Psoas muscle (tissue), 8 donors: ENCODE results near the gene MAPK8. TPM values are rescaled to one million over a fixed set of nuclear protein-coding genes. Genes with fewer than 3 reads are reported as not detected.

Experiments used
- ATAC-seq, 4 donors: fragments of 200-7000 bp; cut with Tn5 transposase; one replicate each; pipeline ENCODE4 v1.9.1; 2020; ENCODE audit warnings: moderate library complexity in 3 of 4, mild to moderate bottlenecking in 2 of 4
- DNase-seq, 2 donors: peaks; one replicate each; pipeline ENCODE4 v3.0.0-alpha.2; 2020
- H3K27ac ChIP-seq: fragments of 200-600 bp; one replicate; pipeline ENCODE4 v1.8.0; 2022
- H3K27me3 ChIP-seq, 3 donors: fragments of 200-600 bp in 1 of 3; one replicate each; pipeline versions ENCODE4 v1.6.1 to v1.8.0; 2013 to 2022; ENCODE audit warnings: low read length in 2 of 3, mild to moderate bottlenecking in 2 of 3, moderate library complexity in 1 of 3; ENCODE audit not compliant: insufficient read depth in 3 of 3
- H3K36me3 ChIP-seq, 2 donors: fragments of 200-600 bp in 1 of 2; one replicate each; pipeline versions ENCODE4 v1.6.1 to v1.8.0; 2013 to 2022; ENCODE audit warnings: low read depth in 1 of 2, mild to moderate bottlenecking in 1 of 2, moderate library complexity in 1 of 2; ENCODE audit not compliant: insufficient read depth in 1 of 2
- H3K4me1 ChIP-seq: fragments of 200-600 bp; one replicate; pipeline ENCODE4 v1.8.0; 2022
- H3K4me3 ChIP-seq: fragments of 200-600 bp; one replicate; pipeline ENCODE4 v1.8.0; 2022; ENCODE audit warnings: mild to moderate bottlenecking
- H3K9me3 ChIP-seq: fragments of 200-600 bp; one replicate; pipeline ENCODE4 v1.8.0; 2022
- CTCF ChIP-seq: fragments of 200-600 bp; IDR thresholded peaks from one replicate; pipeline ENCODE4 v1.8.0; 2022; ENCODE audit warnings: antibody characterized with exemption
- WGBS, 3 donors: extraction: QIAGEN DNeasy Blood & Tissue Kit; methylation state at CpG; one replicate each; pipeline versions ENCODE4 v1.1.6 to v1.1.7; 2013; 5-methylcytosine and 5-hydroxymethylcytosine counted together
- intact Hi-C, 2 donors: fragments of 100-400 bp; cut with DNase I; formaldehyde crosslinking; loops; one replicate each; pipeline versions ENCODE4 v1.11.0 to v1.14.2; 2022
- polyA plus RNA-seq, 3 donors: library from polyadenylated mRNA; stranded (reverse); fragments of 200-250 nt; gene quantifications; one replicate each; pipeline ENCODE4 v1.2.3, GENCODE V29; 2013
- total RNA-seq, 4 donors: library from RNA; stranded (reverse); fragmentation: NEBNext Ultra II Directional in 2 of 4; extraction: Animal tissue kit (Norgen Biotek cat#: 25700) in 2 of 4; gene quantifications; one replicate each; pipeline versions ENCODE4 v1.2.1 to v1.2.4, GENCODE V29; 2021 to 2023
- donor health status: healthy with polysubstance abuse.
- donor health status: DM: no; HTN: no; CAD: no; lungs with moderate emphysema.
- donor health status: Bipolar disorder and iron deficiency.
- donor health status: healthy.
- donor health status: DM: yes; HTN: yes; CAD: no.
- donor health status: DM: no; HTN: no; CAD: no.
- donor health status: DM: no; HTN: no; CAD: no.
- donor health status: DM: yes; HTN: yes; CAD: no.

MAPK8 gene
- total and polyA plus RNA-seq, 7 donors = 10.8 to 32.3 (median 24.3) TPM

GRCh38 chr10:48406658-48407057 lies 100.2 kb downstream of the MAPK8 start:
- H3K4me3 ChIP-seq = no peak overlapping the region
- WGBS, 3 donors = 85 to 94% (median 88%) methylated on average over 4 of the region's 4 CpGs
- H3K4me1 ChIP-seq = no peaks in the 10 kb centered on the region
- ATAC-seq (no peak), DNase-seq (no peak)
- intact Hi-C loops = no loop called here
- H3K27ac ChIP-seq = no peak overlapping the region
- no peak for TF ChIP-seq CTCF
- H3K36me3 ChIP-seq = peaks cover 0 to 18% of the 10 kb centered on the region in 2 donors
- no peaks in the 10 kb centered on the region for H3K9me3 ChIP-seq
- no peaks in the 10 kb centered on the region for H3K27me3 ChIP-seq

- Histone ChIP-seq H3K27me3 (no peaks in the 10 kb centered on the region), H3K9me3 (peaks cover 8% of the 10 kb centered on the region), H3K36me3 (peaks cover 3 to 30% of the 10 kb centered on the region in 2 donors), H3K4me3 (no peak overlapping the region), H3K4me1 (no peaks in the 10 kb centered on the region), H3K27ac (no peak overlapping the region)
- DNase-seq (no peak), ATAC-seq (no peak)
- 97 to 98% (median 97%) methylated on average over 6 of the region's 6 CpGs for WGBS, 3 donors
- TF ChIP-seq CTCF = no peak
- intact Hi-C loops = loop anchor here in 1 of 2 donors (10.0 kb wide), 1 partner anchor 46 kb away; no protein-coding TSS in a partner anchor
Measured at GRCh38 chr10:48410503-48410902, 104.0 kb downstream of the MAPK8 start.

- peaks cover 3 to 30% of the 10 kb centered on the region in 2 donors for H3K36me3 ChIP-seq
- intact Hi-C loops = loop anchor here in 1 of 2 donors (10.0 kb wide), 1 partner anchor 47 kb away; no protein-coding TSS in a partner anchor
- H3K27ac ChIP-seq = no peak overlapping the region
- TF ChIP-seq CTCF = no peak
- 93 to 100% (median 97%) methylated on average over 2 of the region's 2 CpGs for WGBS, 3 donors
- H3K27me3 ChIP-seq = no peaks in the 10 kb centered on the region
- ATAC-seq (no peak), DNase-seq (no peak)
- peaks cover 8% of the 10 kb centered on the region for H3K9me3 ChIP-seq
- H3K4me1 ChIP-seq = no peaks in the 10 kb centered on the region
- no peak overlapping the region for H3K4me3 ChIP-seq
Measured at GRCh38 chr10:48411510-48411909, 105.0 kb downstream of the MAPK8 start.

- DNase-seq (no peak), ATAC-seq (no peak)
- Histone ChIP-seq H3K4me1 (no peaks in the 10 kb centered on the region), H3K27me3 (no peaks in the 10 kb centered on the region), H3K36me3 (peaks cover 3 to 30% of the 10 kb centered on the region in 2 donors), H3K4me3 (no peak overlapping the region), H3K27ac (no peak overlapping the region), H3K9me3 (peaks cover 8% of the 10 kb centered on the region)
- TF ChIP-seq CTCF = no peak
- intact Hi-C loops = loop anchor here in 1 of 2 donors (10.0 kb wide), 1 partner anchor 47 kb away; no protein-coding TSS in a partner anchor
- 96 to 99% (median 99%) methylated on average over 3 of the region's 3 CpGs for WGBS, 3 donors
Measured at GRCh38 chr10:48412081-48412480, 105.6 kb downstream of the MAPK8 start.

GRCh38 chr10:48412933-48413332 lies 106.5 kb downstream of the MAPK8 start:
- DNase-seq (no peak), ATAC-seq (no peak)
- no peaks in the 10 kb centered on the region for H3K4me1 ChIP-seq
- H3K27ac ChIP-seq = no peak overlapping the region
- intact Hi-C loops = loop anchor here in 1 of 2 donors (10.0 kb wide), 1 partner anchor 48 kb away; no protein-coding TSS in a partner anchor
- H3K27me3 ChIP-seq = no peaks in the 10 kb centered on the region
- H3K4me3 ChIP-seq = no peak overlapping the region
- H3K36me3 ChIP-seq = peaks cover 3 to 30% of the 10 kb centered on the region in 2 donors
- TF ChIP-seq CTCF = no peak
- peaks cover 8% of the 10 kb centered on the region for H3K9me3 ChIP-seq
- WGBS, 3 donors = 95 to 99% (median 98%) methylated on average over 4 of the region's 4 CpGs
